Right lobe of liver (tissue), 6 donors: ENCODE measurements around the gene PLA2G3. TPM values are rescaled to one million over a fixed set of nuclear protein-coding genes. Genes with fewer than 3 reads are reported as not detected.
A peak's percentile ranks its signal among the peaks of the same experiment; 100 is the strongest.

Source experiments
- ATAC-seq, 4 donors: fragments of 200-7000 bp; cut with Tn5 transposase; one replicate each; pipeline ENCODE4 v1.9.1; 2020; ENCODE audit warnings: mild to moderate bottlenecking in 4 of 4, moderate library complexity in 4 of 4
- DNase-seq, 3 donors: peaks; one replicate each; pipeline ENCODE4 v3.0.0-alpha.2; 2020
- H3K27ac ChIP-seq, 3 donors: fragments of 200-600 bp; one replicate each; pipeline ENCODE4 v1.8.0; 2022
- H3K27me3 ChIP-seq, 2 donors: fragments of 200-600 bp; one replicate each; pipeline ENCODE4 v1.8.0; 2022
- H3K36me3 ChIP-seq, 4 donors: fragments of 200-600 bp; sonication (generic) in 1 of 4; one replicate each; pipeline versions ENCODE4 v1.5.1 to v1.8.0; 2017 to 2022; ENCODE audit warnings: control low read depth in 1 of 4
- H3K4me1 ChIP-seq, 4 donors: fragments of 200-600 bp; sonication (generic) in 1 of 4; one replicate each; pipeline versions ENCODE4 v1.5.1 to v1.8.0; 2017 to 2022; ENCODE audit warnings: control low read depth in 1 of 4
- H3K4me3 ChIP-seq, 3 donors: fragments of 200-600 bp; one replicate each; pipeline ENCODE4 v1.8.0; 2022
- H3K9me3 ChIP-seq, 4 donors: fragments of 200-600 bp; sonication (generic) in 1 of 4; one replicate each; pipeline versions ENCODE4 v1.5.1 to v1.8.0; 2017 to 2022; ENCODE audit warnings: control low read depth in 1 of 4
- CTCF ChIP-seq, 4 donors: fragments of 200-600 bp in 3 of 4; fragments of 450-650 bp in 1 of 4; IDR thresholded peaks; one replicate each; pipeline versions ENCODE4 v1.5.1 to v1.8.0; 2016 to 2022; ENCODE audit warnings: antibody characterized with exemption in 4 of 4, mild to moderate bottlenecking in 2 of 4
- POLR2A ChIP-seq: fragments of 450-650 bp; IDR thresholded peaks from one replicate; pipeline ENCODE4 v1.6.1; 2017; ENCODE audit warnings: antibody characterized with exemption, mild to moderate bottlenecking
- WGBS: methylation state at CpG from one replicate; pipeline ENCODE4 v1.1.6; 2018; ENCODE audit warnings: low coverage, low lambda C conversion rate; ENCODE audit not compliant: insufficient coverage; ENCODE audit errors: missing lambda C conversion rate; 5-methylcytosine and 5-hydroxymethylcytosine counted together
- intact Hi-C, 2 donors: fragments of 100-400 bp; cut with DNase I; formaldehyde crosslinking; loops; one replicate each; pipeline versions ENCODE4 v1.11.2 to v1.14.1; 2022
- total RNA-seq, 6 experiments: library from RNA; depleted of rRNA in 2 of 6; stranded (reverse); fragments of >200 nt in 2 of 6; fragmentation: NEBNext Ultra II Directional in 3 of 6; extraction: Animal tissue kit (Norgen Biotek cat#: 25700) in 3 of 6; gene quantifications; one replicate each; pipeline versions ENCODE4 v1.1.0 to v1.2.4, GENCODE V29; 2016 to 2023
- donor health status: DM: no; HTN: yes; CAD: no.
- donor health status: DM: no; HTN: no; CAD: no.
- donor health status: DM: no; HTN: no; CAD: no.
- donor health status: DM: no; HTN: yes; CAD: no.
- donor health status: DM: no; HTN: yes; CAD: no.

PLA2G3 gene
- total RNA-seq, 6 experiments from 2014 or later = not detected

DNA sequence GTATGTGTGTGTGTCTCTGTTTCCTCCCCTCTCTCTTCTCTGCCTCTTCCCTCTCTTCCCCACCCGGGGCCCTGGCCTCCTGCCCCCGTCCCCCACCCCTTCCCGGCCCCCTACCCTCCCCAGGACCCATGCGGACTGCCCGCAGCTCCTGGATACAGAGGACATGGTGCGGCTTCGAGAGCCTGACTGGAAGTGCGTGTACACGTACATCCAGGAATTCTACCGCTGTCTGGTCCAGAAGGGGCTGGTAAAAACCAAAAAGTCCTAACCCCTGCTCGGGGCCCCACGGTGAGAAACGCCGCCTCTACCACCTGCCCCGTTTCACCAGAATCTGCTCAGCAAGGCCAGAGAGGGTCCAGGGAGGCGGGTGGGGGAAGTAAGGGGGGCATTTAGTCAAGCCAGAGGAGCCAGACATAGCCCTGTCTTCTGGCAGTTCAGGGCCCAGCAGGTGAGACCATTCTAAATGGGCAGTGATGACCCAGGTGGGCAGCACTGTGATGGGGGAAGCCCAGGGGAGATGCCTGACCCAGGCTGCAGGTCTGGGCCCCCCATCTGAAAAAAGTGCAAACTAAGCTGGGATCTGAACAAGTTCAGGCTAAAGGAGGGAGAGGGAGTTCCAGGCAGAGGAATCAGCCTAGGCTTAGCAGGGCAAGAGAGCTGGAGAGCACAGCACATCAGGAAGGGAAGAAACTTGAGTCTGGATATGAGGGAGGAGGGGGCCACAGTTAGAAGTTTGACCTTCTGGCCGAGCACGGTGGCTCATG is 39.4 kb downstream of the PLA2G3 start:
- no peak overlapping the region for H3K4me3 ChIP-seq
- intact Hi-C loops = no loop called here
- no peak for DNase-seq
- 89% methylated on average over 3 of the region's 18 CpGs for WGBS
- no peaks in the 10 kb centered on the region for H3K4me1 ChIP-seq
- peaks cover 0 to 4% (median 0%) of the 10 kb centered on the region in 4 donors for H3K36me3 ChIP-seq
- ATAC-seq = no peak
- no peaks in the 10 kb centered on the region for H3K9me3 ChIP-seq
- H3K27me3 ChIP-seq = no peaks in the 10 kb centered on the region
- no peak overlapping the region for H3K27ac ChIP-seq
- TF ChIP-seq CTCF (IDR thresholded peaks at IDR 0.05) = no peak
- TF ChIP-seq POLR2A = no peak

GRCh38 chr22:31099841-31100761 is 40.2 kb downstream of the PLA2G3 start:
- Histone ChIP-seq H3K4me3 (no peak overlapping the region), H3K4me1 (no peaks in the 10 kb centered on the region), H3K27ac (no peak overlapping the region), H3K9me3 (no peaks in the 10 kb centered on the region), H3K27me3 (no peaks in the 10 kb centered on the region), H3K36me3 (peaks cover 0 to 8% (median 0%) of the 10 kb centered on the region in 4 donors)
- 92% methylated on average over 17 of the region's 34 CpGs for WGBS
- intact Hi-C loops = loop anchor here (10.0 kb wide), 2 partner anchors 45 to 135 kb away; partner anchors contain the start of gene PLA2G3 (in 1 of the 2)
- no peak for TF ChIP-seq POLR2A
- no peak for TF ChIP-seq CTCF (IDR thresholded peaks at IDR 0.05)
- no peak for DNase-seq
- ATAC-seq = no peak

GRCh38 chr22:31099386-31099785 is 40.9 kb downstream of the PLA2G3 start:
- Histone ChIP-seq H3K4me1 (no peaks in the 10 kb centered on the region), H3K27me3 (no peaks in the 10 kb centered on the region), H3K36me3 (peaks cover 0 to 8% (median 0%) of the 10 kb centered on the region in 4 donors), H3K4me3 (no peak overlapping the region), H3K27ac (no peak overlapping the region), H3K9me3 (no peaks in the 10 kb centered on the region)
- ATAC-seq (no peak), DNase-seq (no peak)
- no CpG with 5 or more reads among the region's 6 CpGs for WGBS
- TF ChIP-seq POLR2A (no peak), CTCF (IDR thresholded peaks at IDR 0.05) (no peak)
- intact Hi-C loops = loop anchor here (10.0 kb wide), 2 partner anchors 45 to 135 kb away; partner anchors contain the start of gene PLA2G3 (in 1 of the 2)

DNA sequence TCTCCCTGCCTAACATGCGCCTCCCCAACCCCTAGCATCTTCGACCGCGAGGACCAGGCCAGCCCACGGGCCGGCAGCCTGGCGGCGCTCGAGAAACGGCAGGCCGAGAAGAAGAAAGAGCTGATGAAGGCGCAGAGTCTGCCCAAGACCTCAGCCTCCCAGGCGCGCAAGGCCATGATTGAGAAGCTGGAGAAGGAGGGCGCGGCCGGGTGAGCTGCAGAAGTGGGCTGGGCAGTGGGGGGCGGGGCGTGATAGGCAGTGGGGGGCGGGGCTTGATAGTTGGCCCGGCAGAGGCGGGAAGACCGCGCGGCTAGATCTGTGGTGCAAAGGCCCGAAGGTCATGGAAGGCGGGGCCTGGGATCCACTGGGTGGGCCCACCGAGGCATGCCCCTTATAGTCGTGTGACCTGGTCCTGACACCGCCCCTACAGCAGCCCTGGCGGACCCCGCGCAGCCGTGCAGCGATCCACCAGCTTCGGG is 41.6 kb downstream of the PLA2G3 start:
- Histone ChIP-seq H3K27ac (no peak overlapping the region), H3K4me3 (no peak overlapping the region), H3K9me3 (no peaks in the 10 kb centered on the region), H3K4me1 (no peaks in the 10 kb centered on the region), H3K27me3 (no peaks in the 10 kb centered on the region), H3K36me3 (peaks cover 0 to 8% (median 0%) of the 10 kb centered on the region in 4 donors)
- no peak for TF ChIP-seq POLR2A
- TF ChIP-seq CTCF (IDR thresholded peaks at IDR 0.05) = no peak
- no peak for DNase-seq
- WGBS = no CpG with 5 or more reads among the region's 36 CpGs
- ATAC-seq = peak in 2 of 4 donors; percentile 8 to 15
- intact Hi-C loops = loop anchor here (10.0 kb wide), 2 partner anchors 46 to 136 kb away; partner anchors contain the start of gene PLA2G3 (in 1 of the 2)
